HEK293 (cell line): ENCODE data around the gene GRIK2.

ENCODE experiments used
- ZBTB10 ChIP-seq: fragments of 450-650 bp; formaldehyde crosslinking; IDR thresholded peaks from 2 replicates; pipeline ENCODE4 v1.5.1; 2016; ENCODE audit warnings: missing biosample characterization, missing genetic modification characterization
- ZFHX2 ChIP-seq: fragments of 450-650 bp; formaldehyde crosslinking; conservative IDR thresholded peaks from 2 replicates; pipeline ENCODE4 v1.5.1; 2016; ENCODE audit warnings: missing biosample characterization, missing genetic modification characterization
- ZNF24 ChIP-seq: fragments of 450-650 bp; formaldehyde crosslinking; IDR thresholded peaks from 2 replicates; pipeline ENCODE4 v1.5.1; 2016; ENCODE audit warnings: missing biosample characterization, missing genetic modification characterization
- ZNF274 ChIP-seq, 2 experiments: fragments of 200-500 bp in 1 of 2; fragments of 450-650 bp in 1 of 2; sonication (Bioruptor generic) in 1 of 2; formaldehyde crosslinking in 1 of 2; IDR thresholded peaks; 2 replicates each; pipeline versions ENCODE4 v1.5.1 to v1.6.1; 2014 to 2016; ENCODE audit warnings: borderline replicate concordance in 1 of 2, inconsistent platforms in 1 of 2, low read length in 1 of 2, missing biosample characterization in 1 of 2, missing genetic modification characterization in 1 of 2
- ZNF335 ChIP-seq: fragments of 450-650 bp; formaldehyde crosslinking; conservative IDR thresholded peaks from 2 replicates; pipeline ENCODE4 v1.5.1; 2016; ENCODE audit warnings: missing biosample characterization, missing genetic modification characterization
- ZXDB ChIP-seq: fragments of 450-650 bp; formaldehyde crosslinking; IDR thresholded peaks from 2 replicates; pipeline ENCODE4 v1.5.1; 2016; ENCODE audit warnings: missing biosample characterization, missing genetic modification characterization

GRCh38 chr6:102026649-102027048 is 633.1 kb downstream of the GRIK2 start:
- TF ChIP-seq ZNF24 (tag by site-specific recombination) (no peak), ZNF274 (IDR thresholded peaks at IDR 0.05; ENCODE audit: low read length) (no peak), ZNF274 (tag by site-specific recombination; IDR thresholded peaks at IDR 0.05; ENCODE audit: borderline replicate concordance) (no peak), ZBTB10 (tag by site-specific recombination) (no peak), ZFHX2 (tag by site-specific recombination) (no peak), ZNF335 (tag by site-specific recombination) (no peak), ZXDB (no peak)
